Tibial nerve (tissue), 3 donors: ENCODE measurements around the gene MINDY4.

Experiments
- POLR2A ChIP-seq, 2 donors: fragments of 450-650 bp; IDR thresholded peaks; one replicate each; pipeline ENCODE4 v1.6.1; 2017; ENCODE audit warnings: antibody characterized with exemption in 2 of 2, mild to moderate bottlenecking in 2 of 2, moderate library complexity in 2 of 2
- TF ChIP-seq, protein P1 (sequence below), 5 experiments: fragments of 200-600 bp in 3 of 5; fragments of 450-650 bp in 2 of 5; sonication (generic) in 3 of 5; IDR thresholded peaks; one replicate each; pipeline ENCODE4 v1.5.1; 2016 to 2019; ENCODE audit warnings: antibody characterized with exemption in 5 of 5, mild to moderate bottlenecking in 3 of 5, moderate library complexity in 2 of 5

DNA sequence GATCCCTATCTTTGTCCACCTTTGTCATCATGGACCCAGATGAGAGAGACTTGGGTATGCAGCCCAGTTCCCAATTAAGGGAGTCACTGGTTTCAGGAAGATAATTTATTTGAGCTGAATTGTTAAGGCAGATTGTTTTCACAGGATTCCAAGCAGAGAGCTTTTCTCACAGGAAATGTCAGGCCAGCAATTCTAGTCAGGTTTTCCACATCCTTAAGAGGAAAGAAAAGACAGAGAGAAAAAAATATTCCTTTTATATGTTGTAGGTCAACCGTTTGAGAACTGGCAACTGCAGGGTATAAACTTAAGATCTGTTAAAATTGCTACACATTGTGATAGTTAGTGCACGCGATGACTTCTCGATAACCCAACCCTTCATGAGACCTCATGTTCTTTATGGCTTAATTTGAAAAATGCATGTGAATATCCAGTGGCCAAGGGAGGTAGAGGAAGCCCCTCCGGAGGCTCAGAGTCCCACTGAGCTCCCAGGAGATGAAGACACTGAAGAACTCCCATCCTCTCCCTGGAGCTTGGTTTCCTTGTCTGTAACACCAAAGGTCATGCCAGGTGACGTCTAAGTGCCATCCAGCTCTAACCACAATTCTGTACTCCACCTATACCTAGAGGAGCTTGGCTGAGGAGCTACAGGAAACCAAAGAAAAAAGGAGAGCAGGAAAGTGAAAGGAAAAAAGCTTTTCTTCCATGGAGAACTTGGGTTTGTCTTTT is 45.6 kb downstream of the MINDY4 start:
- TF ChIP-seq, protein P1, sequence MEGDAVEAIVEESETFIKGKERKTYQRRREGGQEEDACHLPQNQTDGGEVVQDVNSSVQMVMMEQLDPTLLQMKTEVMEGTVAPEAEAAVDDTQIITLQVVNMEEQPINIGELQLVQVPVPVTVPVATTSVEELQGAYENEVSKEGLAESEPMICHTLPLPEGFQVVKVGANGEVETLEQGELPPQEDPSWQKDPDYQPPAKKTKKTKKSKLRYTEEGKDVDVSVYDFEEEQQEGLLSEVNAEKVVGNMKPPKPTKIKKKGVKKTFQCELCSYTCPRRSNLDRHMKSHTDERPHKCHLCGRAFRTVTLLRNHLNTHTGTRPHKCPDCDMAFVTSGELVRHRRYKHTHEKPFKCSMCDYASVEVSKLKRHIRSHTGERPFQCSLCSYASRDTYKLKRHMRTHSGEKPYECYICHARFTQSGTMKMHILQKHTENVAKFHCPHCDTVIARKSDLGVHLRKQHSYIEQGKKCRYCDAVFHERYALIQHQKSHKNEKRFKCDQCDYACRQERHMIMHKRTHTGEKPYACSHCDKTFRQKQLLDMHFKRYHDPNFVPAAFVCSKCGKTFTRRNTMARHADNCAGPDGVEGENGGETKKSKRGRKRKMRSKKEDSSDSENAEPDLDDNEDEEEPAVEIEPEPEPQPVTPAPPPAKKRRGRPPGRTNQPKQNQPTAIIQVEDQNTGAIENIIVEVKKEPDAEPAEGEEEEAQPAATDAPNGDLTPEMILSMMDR (IDR thresholded peaks at IDR 0.05) = no peak
- TF ChIP-seq POLR2A (IDR thresholded peaks at IDR 0.05) = no peak
